Activated T-helper 17 cell treated with anti-CD3 and anti-CD28 coated beads, Interleukin-2, amount 50 U/mL, for 72 hours (primary cell): ENCODE measurements around the gene ELANE. TPM values are rescaled to one million over a fixed set of nuclear protein-coding genes. Genes with fewer than 3 reads are reported as not detected.
"Not testable (repeated sequence)": the region's sequence is repeated elsewhere in the genome, so short reads cannot be mapped to it uniquely, and the experiment has no call there.

Experiments
- ATAC-seq: fragments of 150-1000 bp; cut with Tn5 transposase; replicated peaks from 2 replicates; pipeline ENCODE4 v1.10.0; 2021; ENCODE audit warnings: mild to moderate bottlenecking, moderate library complexity
- H3K27ac Mint-ChIP-seq: one replicate; pipeline ENCODE4 v1.8.0; 2022; ENCODE audit warnings: mixed read lengths
- H3K27me3 Mint-ChIP-seq: one replicate; pipeline ENCODE4 v1.8.0; 2022; ENCODE audit warnings: mixed read lengths
- H3K36me3 Mint-ChIP-seq: one replicate; pipeline ENCODE4 v1.8.0; 2022; ENCODE audit warnings: low read depth, mild to moderate bottlenecking, mixed read lengths
- H3K4me1 Mint-ChIP-seq: one replicate; pipeline ENCODE4 v1.8.0; 2022; ENCODE audit warnings: mixed read lengths
- H3K4me3 Mint-ChIP-seq: one replicate; pipeline ENCODE4 v1.8.0; 2022; ENCODE audit warnings: mild to moderate bottlenecking, mixed read lengths
- H3K9me3 Mint-ChIP-seq: one replicate; pipeline ENCODE4 v1.8.0; 2022; ENCODE audit warnings: mixed read lengths
- total RNA-seq, 2 donors: library from RNA; stranded (reverse); gene quantifications; one replicate each; pipeline ENCODE4 v1.2.3, GENCODE V29; 2022

ELANE gene
- total RNA-seq, 2 donors from 2014 or later: not detected

GRCh38 chr19:810883-811489, 41.1 kb upstream of the ELANE start:
- ATAC-seq: no peak
- no peak overlapping the region for H3K4me3 Mint-ChIP-seq
- H3K27ac Mint-ChIP-seq: no peak overlapping the region
- peaks cover 71% of the 10 kb centered on the region for H3K36me3 Mint-ChIP-seq
- H3K27me3 Mint-ChIP-seq: no peaks in the 10 kb centered on the region
- peaks cover 11% of the 10 kb centered on the region for H3K4me1 Mint-ChIP-seq
- no peaks in the 10 kb centered on the region for H3K9me3 Mint-ChIP-seq

- no peaks in the 10 kb centered on the region for H3K27me3 Mint-ChIP-seq
- H3K4me3 Mint-ChIP-seq: no peak overlapping the region
- ATAC-seq: no peak
- peaks cover 74% of the 10 kb centered on the region for H3K36me3 Mint-ChIP-seq
- peaks cover 4% of the 10 kb centered on the region for H3K9me3 Mint-ChIP-seq
- no peak overlapping the region for H3K27ac Mint-ChIP-seq
- H3K4me1 Mint-ChIP-seq: peaks cover 17% of the 10 kb centered on the region
Measured at GRCh38 chr19:811506-812048, 40.5 kb upstream of the ELANE start.

GRCh38 chr19:812049-812746, 39.9 kb upstream of the ELANE start:
- Mint-ChIP-seq H3K4me1 (peaks cover 22% of the 10 kb centered on the region), H3K36me3 (peaks cover 74% of the 10 kb centered on the region), H3K27me3 (no peaks in the 10 kb centered on the region), H3K4me3 (no peak overlapping the region), H3K27ac (no peak overlapping the region), H3K9me3 (peaks cover 5% of the 10 kb centered on the region)
- no peak for ATAC-seq

- H3K36me3 Mint-ChIP-seq: peaks cover 68% of the 10 kb centered on the region
- H3K27me3 Mint-ChIP-seq: no peaks in the 10 kb centered on the region
- no peak for ATAC-seq
Measured at GRCh38 chr19:812747-813218, 39.3 kb upstream of the ELANE start.

GRCh38 chr19:813219-814151, 38.6 kb upstream of the ELANE start:
- no peak overlapping the region for H3K4me3 Mint-ChIP-seq
- H3K9me3 Mint-ChIP-seq: peaks cover 5% of the 10 kb centered on the region
- peaks cover 14% of the 10 kb centered on the region for H3K4me1 Mint-ChIP-seq
- H3K27me3 Mint-ChIP-seq: no peaks in the 10 kb centered on the region
- peaks cover 64% of the 10 kb centered on the region for H3K36me3 Mint-ChIP-seq
- ATAC-seq: no peak
- H3K27ac Mint-ChIP-seq: no peak overlapping the region

More at GRCh38 chr19:812747-813218, 39.3 kb upstream of the ELANE start:
- Mint-ChIP-seq H3K9me3 (peaks cover 5% of the 10 kb centered on the region), H3K4me3 (no peak overlapping the region), H3K27ac (no peak overlapping the region), H3K4me1 (peaks cover 16% of the 10 kb centered on the region)

- no peaks in the 10 kb centered on the region for H3K27me3 Mint-ChIP-seq
- H3K4me3 Mint-ChIP-seq: no peak overlapping the region
- ATAC-seq: peak; percentile 16
- H3K9me3 Mint-ChIP-seq: peaks cover 5% of the 10 kb centered on the region
- peak overlapping the region; percentile 69 for H3K27ac Mint-ChIP-seq
- peaks cover 14% of the 10 kb centered on the region for H3K4me1 Mint-ChIP-seq
- H3K36me3 Mint-ChIP-seq: peaks cover 54% of the 10 kb centered on the region
Measured at GRCh38 chr19:814152-815078, 37.7 kb upstream of the ELANE start.

- H3K4me1 Mint-ChIP-seq: peaks cover 14% of the 10 kb centered on the region
- no peak overlapping the region for H3K4me3 Mint-ChIP-seq
- no peaks in the 10 kb centered on the region for H3K27me3 Mint-ChIP-seq
- H3K36me3 Mint-ChIP-seq: peaks cover 46% of the 10 kb centered on the region
- peaks cover 5% of the 10 kb centered on the region for H3K9me3 Mint-ChIP-seq
- H3K27ac Mint-ChIP-seq: peak overlapping the region; percentile 69
- peak; percentile 24 for ATAC-seq
Measured at GRCh38 chr19:815079-815774, 36.9 kb upstream of the ELANE start.

GRCh38 chr19:815775-816499, 36.2 kb upstream of the ELANE start:
- H3K4me1 Mint-ChIP-seq: peaks cover 14% of the 10 kb centered on the region
- H3K36me3 Mint-ChIP-seq: peaks cover 40% of the 10 kb centered on the region
- H3K27ac Mint-ChIP-seq: no peak overlapping the region
- H3K4me3 Mint-ChIP-seq: no peak overlapping the region
- H3K27me3 Mint-ChIP-seq: no peaks in the 10 kb centered on the region
- ATAC-seq: peak; percentile 11
- H3K9me3 Mint-ChIP-seq: peaks cover 5% of the 10 kb centered on the region

- H3K27me3 Mint-ChIP-seq: no peaks in the 10 kb centered on the region
- no peak for ATAC-seq
- H3K4me3 Mint-ChIP-seq: no peak overlapping the region
- H3K36me3 Mint-ChIP-seq: peaks cover 35% of the 10 kb centered on the region
- peaks cover 14% of the 10 kb centered on the region for H3K4me1 Mint-ChIP-seq
- peaks cover 5% of the 10 kb centered on the region for H3K9me3 Mint-ChIP-seq
- H3K27ac Mint-ChIP-seq: no peak overlapping the region
Measured at GRCh38 chr19:816500-816857, 35.6 kb upstream of the ELANE start.

GRCh38 chr19:820212-820611, 31.9 kb upstream of the ELANE start:
- Mint-ChIP-seq H3K4me1 (peaks cover 14% of the 10 kb centered on the region), H3K36me3 (peaks cover 17% of the 10 kb centered on the region)
- not testable (repeated sequence) for H3K27ac Mint-ChIP-seq, H3K9me3 Mint-ChIP-seq, H3K4me3 Mint-ChIP-seq, ATAC-seq, H3K27me3 Mint-ChIP-seq

- peaks cover 9% of the 10 kb centered on the region for H3K36me3 Mint-ChIP-seq
- no peak overlapping the region for H3K4me3 Mint-ChIP-seq
- H3K27me3 Mint-ChIP-seq: no peaks in the 10 kb centered on the region
- no peak for ATAC-seq
- H3K4me1 Mint-ChIP-seq: peaks cover 8% of the 10 kb centered on the region
- peaks cover 4% of the 10 kb centered on the region for H3K9me3 Mint-ChIP-seq
- H3K27ac Mint-ChIP-seq: no peak overlapping the region
Measured at GRCh38 chr19:821231-821824, 30.8 kb upstream of the ELANE start.

- Mint-ChIP-seq H3K4me3 (no peak within 1 kb of the TSS), H3K36me3 (peaks cover 3% of the 10 kb centered on the region), H3K27me3 (no peaks in the 10 kb centered on the region), H3K27ac (no peak within 1 kb of the TSS), H3K4me1 (peaks cover 2% of the 10 kb centered on the region), H3K9me3 (no peaks in the 10 kb centered on the region)
- no peak for ATAC-seq
Measured at GRCh38 chr19:821825-822503, 30.1 kb upstream of the ELANE start, which contains the start of gene PLPPR3. Gene PLPPR3 (minus strand): TSS chr19:821955. CDS start chr19:821559, 396 bp downstream.
